NAMALWA (cell line): Measurements from ENCODE around the gene USP9X.
A peak's percentile ranks its signal among the peaks of the same experiment; 100 is the strongest.
"Not testable (repeated sequence)": the region's sequence is repeated elsewhere in the genome, so short reads cannot be mapped to it uniquely, and the experiment has no call there.

ENCODE experiments used
- DNase-seq: peaks from one replicate; pipeline ENCODE4 v3.0.0-alpha.2; 2015; ENCODE audit warnings: low spot score

Gene USP9X

DNA sequence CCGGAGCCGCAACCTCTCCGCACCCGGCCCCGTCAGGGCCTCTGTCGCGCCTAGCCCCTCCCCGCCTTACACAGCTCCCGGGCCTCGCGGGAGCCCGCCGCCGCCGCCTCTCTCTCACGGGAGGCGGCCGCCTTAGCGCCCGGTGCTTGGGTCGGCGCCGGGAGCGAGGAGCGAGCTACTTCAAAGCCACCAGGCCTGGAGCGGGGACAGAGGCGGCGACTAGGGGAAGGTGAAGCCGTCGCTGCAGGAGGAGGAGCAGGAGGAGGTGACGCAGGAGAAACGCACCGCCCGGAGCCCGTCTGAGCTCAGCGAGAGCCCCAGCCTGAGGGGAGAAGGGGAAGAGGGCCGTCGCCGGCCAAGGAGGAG lies 250 bp downstream of the USP9X start:
- peak; percentile 62 for DNase-seq

DNA sequence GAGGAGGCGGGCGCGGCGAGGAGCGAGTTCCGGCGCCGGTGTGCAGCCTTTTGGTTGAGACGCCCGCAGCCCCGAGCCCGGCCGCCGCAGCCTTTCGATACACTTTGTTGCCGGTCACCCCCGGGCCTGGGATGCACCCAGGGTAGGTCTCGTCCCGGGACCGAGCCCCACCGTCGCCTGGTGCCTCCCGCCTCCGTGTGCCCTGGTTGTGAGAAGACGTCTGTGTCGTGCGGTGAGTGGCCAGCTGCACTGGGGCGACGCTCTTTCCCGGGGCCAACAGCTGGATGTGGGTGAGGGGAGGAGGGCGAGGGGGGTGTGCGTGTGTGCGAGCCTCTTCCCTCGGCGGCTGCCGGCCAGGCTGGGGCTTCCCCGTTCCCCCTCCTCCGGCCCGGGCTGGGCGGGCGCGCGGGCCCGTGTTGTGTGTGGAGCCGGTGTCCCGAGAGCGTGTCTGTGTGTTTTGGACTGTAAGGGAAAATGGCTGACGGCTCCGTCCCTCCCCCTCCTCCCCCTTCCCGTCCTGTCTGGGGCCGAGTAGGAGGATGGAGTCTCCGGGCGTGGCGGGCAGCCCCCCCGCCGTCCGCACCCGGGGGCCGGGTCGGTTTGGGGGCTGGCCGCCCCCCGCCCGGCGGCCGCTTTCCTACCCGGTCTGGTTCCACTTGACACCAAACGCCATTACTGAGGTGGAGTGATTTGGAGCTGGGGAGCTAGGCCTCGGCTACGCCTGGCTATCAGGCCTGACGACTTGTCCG lies 807 bp downstream of the USP9X start:
- peak; percentile 65 for DNase-seq

DNA sequence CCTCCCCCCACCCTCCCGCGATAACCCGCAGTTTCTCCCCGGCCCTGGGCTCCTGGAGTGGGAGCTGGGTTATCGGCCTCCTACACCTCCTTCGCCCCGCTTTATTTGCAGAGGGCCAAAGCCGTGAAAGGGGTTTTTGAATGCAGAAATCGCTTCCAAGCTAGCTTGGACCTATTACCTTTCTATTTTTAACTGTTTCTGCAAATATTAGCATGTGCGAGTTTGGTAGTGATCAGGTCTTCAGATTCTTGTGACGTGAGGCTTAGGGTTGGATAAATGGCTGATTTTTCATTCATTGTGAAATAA lies 1.3 kb downstream of the USP9X start:
- DNase-seq: no peak

DNA sequence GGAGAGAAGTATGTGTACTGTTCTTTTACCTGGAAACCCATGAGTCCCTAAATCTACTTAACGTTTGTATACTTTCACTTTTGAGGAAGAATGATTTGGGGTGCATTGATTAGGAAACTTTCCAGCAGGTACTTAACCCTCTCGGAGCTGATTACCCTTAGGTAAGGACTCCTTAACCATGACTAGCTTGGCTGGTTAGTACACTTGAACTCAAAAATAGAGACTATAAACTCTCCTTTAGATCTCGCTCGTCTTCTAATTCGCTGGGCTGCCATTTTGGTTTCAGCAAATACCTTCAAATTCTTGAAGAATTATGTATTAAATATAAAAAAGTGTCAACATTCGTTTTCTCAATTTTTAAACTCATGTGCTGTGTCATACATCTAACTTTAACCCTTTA lies 2.0 kb downstream of the USP9X start:
- DNase-seq: peak; percentile 40

DNA sequence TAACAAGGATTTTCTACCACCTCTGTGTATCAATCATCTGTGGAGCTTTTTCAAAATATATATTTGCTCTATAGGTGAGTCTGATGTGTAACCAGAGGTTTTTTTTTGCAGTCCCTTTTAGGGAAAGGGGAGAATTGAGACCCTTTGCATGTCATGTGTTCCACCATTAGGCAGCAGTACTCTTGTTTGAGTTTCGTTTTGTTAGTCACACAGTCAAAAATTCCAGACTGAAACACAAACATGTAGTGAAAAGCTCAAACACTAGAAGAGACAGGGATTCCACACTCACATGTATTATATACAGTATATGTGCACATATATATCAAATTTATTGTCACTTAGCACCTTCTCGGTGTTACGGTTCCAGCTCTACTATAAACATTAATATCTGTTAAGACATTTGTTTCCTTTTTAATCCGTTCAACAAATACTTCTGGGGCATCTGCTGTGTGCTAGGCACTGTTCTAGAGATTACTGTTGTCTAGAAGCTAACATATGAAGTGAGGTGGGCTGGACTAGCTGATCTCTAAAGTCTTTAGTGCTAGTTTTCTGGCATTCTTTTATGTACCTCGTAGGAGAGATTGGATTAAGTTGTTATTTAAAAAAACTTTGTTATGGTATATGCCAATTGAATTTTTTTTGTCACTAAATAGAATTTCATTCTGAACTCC lies 5.5 kb downstream of the USP9X start:
- DNase-seq: no peak

DNA sequence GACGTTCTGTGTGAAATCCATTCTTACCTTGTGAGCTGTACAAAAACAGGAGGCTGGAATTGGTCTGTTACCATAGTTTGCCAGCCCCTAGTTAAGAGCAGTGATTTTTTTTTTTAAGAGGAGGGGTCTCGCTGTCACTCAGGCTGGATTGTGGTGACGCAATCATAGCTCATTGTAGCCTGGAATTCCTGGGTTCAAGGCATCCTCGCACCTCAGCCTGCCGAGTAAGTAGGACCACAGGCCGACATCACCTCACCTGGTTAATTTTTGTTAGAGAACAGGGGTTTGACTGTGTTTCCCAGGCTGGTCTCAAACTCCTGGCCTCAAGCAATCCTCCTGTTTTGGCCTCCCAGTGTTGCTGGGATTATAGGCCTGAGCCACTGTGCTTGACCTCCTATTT lies 7.5 kb downstream of the USP9X start:
- no peak for DNase-seq

DNA sequence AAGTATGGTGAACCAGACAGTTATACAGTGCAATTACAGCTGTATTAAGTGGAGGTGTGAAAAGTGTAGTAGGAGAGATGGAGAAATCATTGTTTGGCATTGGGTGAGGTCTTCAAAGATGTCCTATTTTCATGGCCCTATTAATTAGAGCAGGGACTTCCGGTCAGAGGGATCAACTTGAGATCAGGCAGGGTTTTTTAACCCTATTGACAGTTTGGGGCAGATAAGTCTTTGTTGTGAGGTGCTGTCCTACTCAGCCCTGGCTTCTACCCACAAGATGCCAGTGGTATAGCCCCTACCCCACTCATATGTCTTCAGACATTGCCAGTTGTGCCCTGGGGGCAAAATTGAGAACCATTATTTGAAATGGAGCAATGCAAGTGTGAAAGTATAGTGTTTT lies 9.9 kb downstream of the USP9X start:
- no peak for DNase-seq

DNA sequence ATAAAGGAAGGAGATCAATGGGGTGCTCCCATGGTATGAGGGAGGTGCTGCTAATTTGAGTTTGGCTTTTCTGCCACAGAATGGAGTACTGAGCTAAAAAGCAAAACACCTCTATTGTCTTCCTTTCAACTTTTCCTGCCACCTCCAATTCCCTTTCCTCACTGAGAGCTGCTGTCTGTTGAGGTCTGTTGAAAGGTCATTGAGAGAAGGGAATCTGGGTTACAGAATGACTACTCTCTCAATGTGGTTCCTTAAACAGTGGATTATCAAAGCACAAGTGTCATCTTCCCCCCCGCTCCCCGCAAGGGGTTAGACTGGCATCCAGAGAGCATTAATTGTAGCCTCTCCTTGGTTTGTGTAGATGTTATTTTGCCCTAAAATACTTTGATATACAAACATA lies 10.7 kb downstream of the USP9X start:
- no peak for DNase-seq

DNA sequence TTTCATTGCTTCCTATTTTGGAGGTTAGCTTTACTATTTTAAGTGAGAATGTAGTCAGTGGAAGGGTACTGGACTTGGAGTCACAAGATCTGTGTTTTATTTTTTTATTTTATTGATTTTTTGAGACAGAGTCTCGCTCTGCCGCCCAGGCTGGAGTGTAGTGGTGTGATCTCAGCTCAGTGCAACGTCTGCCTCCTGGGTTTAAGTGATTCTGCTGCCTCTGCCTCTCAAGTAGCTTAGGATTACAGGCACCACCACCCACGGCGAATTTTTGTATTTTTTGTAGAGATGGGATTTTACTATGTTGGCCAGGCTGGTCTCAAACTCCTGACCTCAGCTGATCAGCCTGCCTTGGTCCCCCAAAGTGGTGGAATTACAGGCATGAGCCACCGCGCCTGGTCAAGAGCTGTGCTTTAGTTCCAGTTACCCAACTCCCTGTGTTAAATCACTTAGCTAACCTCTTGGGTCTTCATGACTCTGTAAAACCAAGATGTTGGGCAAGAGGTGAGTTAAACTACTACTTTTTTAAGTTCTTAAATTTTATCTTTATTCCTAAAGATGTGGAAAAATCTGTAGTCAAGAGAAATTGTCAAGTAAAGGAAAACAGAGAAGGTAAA lies 11.2 kb downstream of the USP9X start:
- DNase-seq: no peak

DNA sequence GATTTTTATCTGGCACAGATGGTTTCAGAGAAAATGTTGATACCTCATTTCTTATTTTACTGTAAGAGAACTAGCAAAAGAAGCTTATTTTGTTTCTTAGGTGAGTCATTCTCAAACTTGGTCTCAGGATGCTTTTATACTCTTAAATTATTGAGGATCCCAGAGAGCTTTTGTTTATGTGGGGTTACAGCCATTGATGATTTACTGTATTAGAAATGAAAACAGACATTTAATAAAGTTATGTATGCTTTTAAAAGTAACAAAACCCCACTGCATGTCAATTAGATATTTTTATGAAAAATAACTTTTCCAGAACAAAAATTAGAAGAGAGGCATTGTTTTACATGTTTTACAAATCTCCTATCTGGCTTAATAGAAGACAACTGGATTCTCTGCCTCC lies 12.1 kb downstream of the USP9X start:
- no peak for DNase-seq

DNA sequence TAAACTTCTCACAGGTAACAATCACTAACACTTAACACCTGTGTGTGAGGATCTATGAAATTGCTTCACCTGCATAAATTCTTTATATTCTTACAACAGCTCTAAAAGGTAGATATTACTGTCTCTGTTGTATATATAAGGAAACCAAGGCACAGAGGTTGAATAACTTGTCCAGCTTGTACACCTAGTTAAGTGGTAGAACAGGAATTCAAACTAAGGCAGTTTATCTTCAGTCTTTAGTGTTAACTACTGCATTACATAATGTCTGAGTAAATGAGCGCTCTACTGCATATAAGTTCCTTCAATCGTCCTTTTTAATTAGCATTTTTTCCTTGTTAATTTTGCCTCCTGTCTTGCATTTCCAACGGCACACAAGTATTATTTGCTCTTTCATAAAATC lies 15.0 kb downstream of the USP9X start:
- no peak for DNase-seq

DNA sequence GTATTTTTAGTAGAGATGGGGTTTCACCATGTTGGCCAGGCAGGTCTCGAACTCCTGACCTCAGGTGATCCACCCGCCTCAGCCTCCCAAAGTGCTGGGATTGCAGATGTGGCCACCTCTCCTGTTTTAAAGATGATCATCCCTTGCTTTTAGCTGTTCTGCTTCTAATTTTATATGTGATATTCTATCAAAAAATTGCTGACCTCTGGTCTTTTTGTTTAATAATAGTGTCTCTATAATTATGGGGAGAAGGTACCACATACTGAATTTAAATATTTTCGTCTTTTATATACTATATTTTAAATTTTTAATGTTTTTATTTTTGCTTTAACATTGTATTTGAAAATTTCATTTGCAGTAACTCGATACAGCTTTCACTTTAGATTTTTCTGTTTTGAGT lies 15.6 kb downstream of the USP9X start:
- no peak for DNase-seq

DNA sequence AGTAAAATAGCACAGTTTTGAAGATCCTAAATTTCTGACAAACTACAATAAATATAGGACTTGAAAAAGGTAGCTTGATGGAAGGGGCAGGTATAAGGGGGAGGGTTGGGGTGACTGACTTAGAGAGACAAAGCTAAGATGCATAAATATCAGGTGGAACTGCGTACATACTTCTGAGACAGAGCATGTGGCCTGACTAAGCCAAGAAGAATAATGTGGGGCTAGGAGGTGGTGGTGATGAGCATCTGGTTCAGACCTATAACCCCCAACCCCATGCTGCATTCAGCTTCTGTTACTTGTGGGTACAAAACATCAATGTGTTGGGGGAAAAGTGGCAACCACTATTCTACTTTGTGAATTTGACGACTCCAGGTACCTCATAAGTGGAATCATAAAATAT lies 19.8 kb downstream of the USP9X start:
- DNase-seq: no peak

DNA sequence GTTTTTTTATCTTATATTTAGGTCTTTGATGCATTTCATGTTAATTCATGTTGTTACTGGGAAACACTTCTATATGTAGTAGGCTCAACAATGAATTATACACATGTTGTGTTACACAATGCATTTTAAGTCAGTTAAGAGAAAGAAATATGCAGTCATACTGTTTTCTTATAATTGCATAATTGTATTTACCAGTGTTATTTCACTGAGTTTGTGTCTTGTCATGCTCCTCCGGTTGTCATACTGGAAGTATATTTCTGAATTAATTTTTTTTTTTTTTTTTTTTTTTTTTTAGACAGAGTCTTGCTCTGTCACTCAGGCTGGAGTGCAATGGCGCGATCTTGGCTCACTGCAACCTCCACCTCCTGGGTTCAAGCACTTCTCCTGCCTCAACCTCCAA lies 21.0 kb downstream of the USP9X start:
- not testable (repeated sequence) for DNase-seq

DNA sequence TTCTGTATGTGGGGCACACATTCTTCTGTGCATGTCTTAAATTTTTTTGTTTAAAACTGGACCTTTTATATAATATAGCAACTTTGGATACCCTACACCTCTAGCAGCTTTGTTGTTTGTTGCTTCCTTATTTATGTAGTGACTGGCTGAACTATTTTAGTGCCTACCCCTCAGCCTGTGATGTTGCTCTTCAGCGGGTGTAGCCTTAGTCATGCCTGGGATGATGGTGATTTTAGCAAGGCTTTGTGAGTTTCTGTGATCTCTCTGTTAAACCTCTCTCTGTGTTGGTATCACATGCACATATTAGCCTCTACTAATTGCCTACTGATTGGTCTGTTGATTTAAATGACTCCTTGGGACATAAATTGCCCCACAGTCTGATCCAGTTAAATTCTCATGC lies 22.8 kb downstream of the USP9X start:
- no peak for DNase-seq

DNA sequence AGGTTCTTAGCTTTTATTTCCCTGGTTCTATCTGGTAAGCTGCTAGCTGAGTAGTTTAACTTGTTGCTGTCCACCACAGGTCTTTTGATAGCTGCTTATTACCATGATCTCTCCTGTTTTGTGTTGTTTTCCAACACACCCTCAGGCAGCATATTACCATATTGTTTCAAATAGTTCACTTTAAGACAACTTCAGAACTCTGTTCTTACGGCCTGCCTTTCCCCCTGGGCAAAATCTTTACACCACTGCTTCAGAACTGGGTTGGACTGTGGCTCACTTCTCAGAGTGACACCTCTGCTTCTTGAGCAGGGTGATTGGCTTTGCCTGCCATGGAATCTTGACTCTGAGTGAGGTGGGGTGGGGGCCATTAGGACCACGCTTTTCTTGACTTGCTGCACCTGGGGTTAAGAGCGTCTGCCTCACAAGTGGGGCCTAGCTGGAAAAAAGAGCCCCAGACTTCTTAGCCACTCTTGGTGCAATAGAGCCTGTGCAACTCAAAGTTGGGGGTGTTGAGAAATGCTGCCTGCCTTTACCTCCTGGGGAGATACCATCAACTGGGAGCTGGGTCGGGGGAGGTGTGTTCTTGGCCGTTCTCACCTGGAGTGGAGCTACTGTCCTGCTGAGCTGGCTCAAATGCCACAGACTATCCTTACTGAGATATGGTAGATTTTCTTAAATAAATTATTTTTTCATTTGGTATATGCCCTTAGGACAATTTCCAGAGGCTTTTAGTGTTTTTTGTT lies 23.4 kb downstream of the USP9X start:
- DNase-seq: no peak

DNA sequence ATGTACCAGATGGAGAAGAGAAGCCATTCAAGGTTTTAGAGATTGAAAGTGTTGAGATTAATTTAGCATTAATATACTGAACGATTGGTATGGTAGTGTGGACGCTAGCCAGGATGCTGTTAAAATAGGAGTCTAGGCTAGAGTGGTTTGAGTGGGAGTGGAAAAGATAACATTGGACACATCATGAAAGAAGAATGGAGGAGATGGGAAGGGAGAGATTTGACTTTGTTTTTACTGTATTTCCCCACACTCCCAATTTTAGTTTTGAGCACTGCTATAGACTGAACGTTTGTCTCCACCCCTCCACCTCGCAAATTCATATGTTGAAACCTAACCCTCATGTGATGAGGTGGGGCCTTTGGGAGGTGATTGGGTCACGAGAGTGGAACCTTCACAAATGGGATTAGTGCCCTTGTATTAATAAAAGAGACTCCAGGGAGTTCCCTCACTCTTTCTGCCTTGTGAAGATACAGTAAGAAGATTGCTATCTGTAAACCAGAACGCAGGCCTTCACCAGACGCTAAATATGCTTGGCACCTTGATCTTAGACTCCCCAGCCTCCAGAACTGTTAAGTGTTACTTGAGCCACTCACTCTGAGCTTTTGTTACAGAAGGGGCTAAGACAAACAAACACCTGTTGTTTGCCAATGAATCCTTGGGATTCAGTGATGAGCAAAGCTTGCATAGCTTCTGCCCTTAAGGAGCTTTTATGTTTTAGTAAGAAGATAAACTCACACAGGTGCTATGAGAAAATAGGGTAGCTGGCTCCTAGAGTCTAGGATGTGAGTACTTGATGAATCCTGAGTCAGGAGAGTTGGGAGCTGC lies 25.8 kb downstream of the USP9X start:
- no peak for DNase-seq

DNA sequence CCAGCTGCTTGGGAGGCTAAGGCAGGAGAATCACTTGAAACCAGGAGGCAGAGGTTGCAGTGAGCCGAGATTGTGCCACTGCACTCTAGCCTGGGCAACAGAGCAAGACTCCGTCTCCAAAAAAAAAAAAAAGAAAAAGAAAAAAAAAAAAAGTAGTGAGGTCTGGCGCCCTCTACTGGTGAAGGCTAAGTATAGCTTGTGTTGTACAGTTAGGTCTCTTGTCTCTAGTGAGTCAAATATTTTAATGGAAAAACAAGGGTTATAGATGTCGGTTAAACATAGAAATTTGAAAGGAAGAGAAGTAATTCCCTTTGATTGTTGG lies 29.8 kb downstream of the USP9X start:
- DNase-seq: peak; percentile 69

DNA sequence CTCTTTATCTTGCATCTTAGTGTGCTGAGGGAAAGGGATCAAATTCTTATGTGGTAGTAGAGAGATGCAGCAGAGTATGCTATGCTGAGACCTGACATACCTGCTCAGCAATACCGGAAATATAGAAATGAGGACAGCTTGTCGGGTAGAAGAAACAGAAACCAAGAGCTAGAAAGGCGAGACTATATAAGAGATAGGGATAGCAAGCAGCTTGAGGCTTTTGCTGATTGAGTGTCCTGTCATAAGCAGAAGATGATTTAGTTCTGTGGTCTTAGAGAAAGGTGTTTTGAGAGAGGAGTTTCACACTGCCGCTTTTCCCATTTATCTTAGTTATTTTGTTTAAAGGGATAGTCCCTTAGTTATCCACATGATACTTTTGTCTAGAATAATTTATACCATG lies 31.7 kb downstream of the USP9X start:
- DNase-seq: peak; percentile 32

DNA sequence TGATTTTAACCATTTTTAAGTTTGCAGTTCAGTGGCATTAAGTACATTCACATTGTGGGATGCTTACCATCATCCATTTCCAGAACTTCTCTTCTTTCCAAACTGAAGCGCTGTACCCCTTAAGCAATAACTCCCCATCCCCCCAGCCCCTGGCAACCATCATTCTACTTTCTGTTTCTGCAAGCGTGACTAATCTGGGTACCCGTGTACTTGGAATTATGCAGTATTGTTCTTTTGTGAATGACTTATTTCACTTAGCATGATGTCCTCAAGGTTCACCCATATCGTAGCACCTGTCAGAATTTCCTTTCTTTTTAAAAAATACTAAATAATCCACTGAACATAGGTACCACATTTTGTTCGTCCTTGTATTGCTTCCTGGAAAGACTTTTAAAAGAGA lies 32.9 kb downstream of the USP9X start:
- DNase-seq: no peak

DNA sequence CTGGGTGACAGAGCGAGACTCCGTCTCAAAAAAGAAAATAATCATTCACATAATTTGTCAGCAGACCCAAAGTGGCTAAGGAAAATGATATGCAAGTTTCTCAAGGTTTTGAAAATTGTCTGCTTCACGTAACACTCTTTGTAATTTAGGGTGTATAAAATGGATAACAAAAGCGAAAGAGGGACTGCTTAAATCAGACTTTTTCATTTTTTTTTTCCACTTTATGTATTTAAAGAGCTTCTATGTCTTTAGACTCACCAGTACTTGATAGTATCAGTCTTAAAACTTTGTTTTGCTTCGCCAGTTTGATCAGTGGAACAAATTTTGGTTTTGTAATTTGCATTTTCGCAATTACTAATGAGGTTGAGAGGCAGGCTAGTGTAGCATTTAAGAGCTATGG lies 34.6 kb downstream of the USP9X start:
- no peak for DNase-seq

DNA sequence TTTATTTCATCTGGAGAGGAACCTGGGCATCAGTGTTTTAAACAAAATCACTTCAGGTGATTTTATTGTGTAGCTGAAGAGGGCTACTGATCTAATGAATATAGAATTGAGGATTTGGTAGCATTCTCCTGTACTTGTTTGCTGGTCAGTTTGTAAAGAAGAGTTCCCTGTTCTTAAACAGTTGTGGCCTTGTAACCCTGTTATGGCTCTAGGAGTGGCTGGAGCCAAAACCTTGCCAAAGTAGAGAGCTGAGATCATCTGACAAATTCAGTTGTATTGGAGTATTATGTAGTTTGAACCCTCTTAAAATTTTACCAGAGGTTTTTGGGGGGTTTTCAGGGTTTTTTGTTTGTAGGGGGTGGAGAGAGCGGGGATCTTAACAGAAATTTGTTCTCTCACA lies 36.5 kb downstream of the USP9X start:
- no peak for DNase-seq
